Prostate gland (tissue), 2 donors: Measurements from ENCODE around the gene STX1A. TPM values are rescaled to one million over a fixed set of nuclear protein-coding genes. Genes with fewer than 3 reads are reported as not detected.
A peak's percentile ranks its signal among the peaks of the same experiment; 100 is the strongest.
"Not testable (repeated sequence)": the region's sequence is repeated elsewhere in the genome, so short reads cannot be mapped to it uniquely, and the experiment has no call there.

Source experiments
- DNase-seq: peaks from one replicate; pipeline ENCODE4 v3.0.0-alpha.2; 2019; ENCODE audit warnings: low spot score
- H3K27ac ChIP-seq, 2 donors: fragments of 200-600 bp; sonication (generic); 2 replicates each; pipeline ENCODE4 v1.5.1; 2017 to 2019
- H3K27me3 ChIP-seq: fragments of 200-600 bp; sonication (generic); replicated peaks from 2 replicates; pipeline ENCODE4 v1.5.1; 2019; ENCODE audit not compliant: insufficient read depth
- H3K36me3 ChIP-seq, 2 donors: fragments of 200-600 bp; sonication (generic); 1 replicate in 1 of 2; 2 replicates in 1 of 2; pipeline versions ENCODE4 v1.5.1 to v1.8.1; 2017 to 2019
- H3K4me1 ChIP-seq: fragments of 200-600 bp; sonication (generic); replicated peaks from 2 replicates; pipeline ENCODE4 v1.5.1; 2019
- H3K4me3 ChIP-seq, 2 donors: fragments of 200-600 bp; sonication (generic); 2 replicates each; pipeline ENCODE4 v1.5.1; 2017 to 2019
- H3K9me3 ChIP-seq: fragments of 200-600 bp; sonication (generic); 2 replicates; pipeline ENCODE4 v1.5.1; 2017
- POLR2A ChIP-seq: fragments of 450-650 bp; IDR thresholded peaks from one replicate; pipeline ENCODE4 v1.6.1; 2016; ENCODE audit warnings: antibody characterized with exemption, mild to moderate bottlenecking
- POLR2AphosphoS5 ChIP-seq: sonication (generic); formaldehyde crosslinking; IDR thresholded peaks from one replicate; pipeline ENCODE4 v1.6.1; 2017; ENCODE audit warnings: antibody characterized with exemption
- WGBS: methylation state at CpG from one replicate; pipeline ENCODE4 v1.1.5; 2018; 5-methylcytosine and 5-hydroxymethylcytosine counted together
- intact Hi-C: fragments of 100-400 bp; cut with DNase I; formaldehyde crosslinking; loops from one replicate; pipeline ENCODE4 v1.14.2; 2022
- total RNA-seq, 2 donors: library from RNA; depleted of rRNA; stranded (reverse); fragments of >200 nt; gene quantifications; one replicate each; pipeline ENCODE4 v1.1.0, GENCODE V29; 2016
- TF ChIP-seq, protein P1 (sequence below), 4 experiments: fragments of 200-600 bp in 2 of 4; fragments of 450-650 bp in 2 of 4; sonication (generic) in 2 of 4; IDR thresholded peaks; 1 replicate in 3 of 4; 2 replicates in 1 of 4; pipeline ENCODE4 v1.5.1; 2016 to 2019; ENCODE audit warnings: antibody characterized with exemption in 4 of 4, mild to moderate bottlenecking in 2 of 4, moderate library complexity in 2 of 4

The STX1A gene
- total RNA-seq, 2 donors from 2014 or later, result 6.8 to 15.3 TPM

DNA sequence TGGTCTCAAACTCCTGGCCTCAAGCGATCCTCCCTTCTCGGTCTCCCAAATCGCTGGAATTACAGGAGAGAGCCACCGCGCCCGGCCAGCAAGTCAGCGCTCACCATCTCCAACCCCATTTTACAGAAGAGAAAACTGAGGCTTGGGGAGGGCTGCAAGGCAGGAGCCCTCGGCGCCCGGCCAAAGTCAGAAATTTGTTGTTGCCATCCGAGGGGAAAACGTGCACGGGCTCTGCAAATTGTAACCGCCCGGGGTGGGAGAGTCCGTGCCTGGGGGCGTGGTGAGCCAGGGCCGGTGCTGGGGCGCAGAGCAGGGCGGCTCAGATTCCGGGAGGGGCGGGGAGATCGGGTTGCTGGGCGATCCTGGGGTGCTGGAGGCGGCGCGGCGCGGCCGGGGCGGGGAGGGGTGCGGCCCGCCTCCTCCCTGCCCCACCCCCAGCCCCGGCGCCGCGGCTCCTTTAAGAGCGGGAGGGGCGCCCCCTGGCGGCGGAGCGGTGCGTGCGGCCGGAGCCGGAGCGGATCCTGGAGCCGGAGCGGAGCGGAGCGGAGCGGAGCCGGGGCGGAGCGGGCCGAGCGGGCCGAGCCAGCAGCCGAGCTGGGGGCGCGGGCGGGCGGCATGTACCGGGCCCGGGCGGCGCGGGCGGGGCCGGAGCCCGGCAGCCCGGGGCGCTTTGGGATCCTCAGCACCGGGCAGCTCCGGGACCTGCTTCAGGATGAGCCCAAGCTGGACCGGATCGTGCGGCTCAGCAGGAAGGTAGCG lies 51.9 kb downstream of the STX1A start, which contains the start of gene VPS37D:
TSS of gene VPS37D (plus strand) at position 488 of the 759 bp plus-strand sequence. CDS start at position 616, 128 bp downstream.
- no peaks in the 10 kb centered on the region for H3K27me3 ChIP-seq
- TF ChIP-seq, protein P1, sequence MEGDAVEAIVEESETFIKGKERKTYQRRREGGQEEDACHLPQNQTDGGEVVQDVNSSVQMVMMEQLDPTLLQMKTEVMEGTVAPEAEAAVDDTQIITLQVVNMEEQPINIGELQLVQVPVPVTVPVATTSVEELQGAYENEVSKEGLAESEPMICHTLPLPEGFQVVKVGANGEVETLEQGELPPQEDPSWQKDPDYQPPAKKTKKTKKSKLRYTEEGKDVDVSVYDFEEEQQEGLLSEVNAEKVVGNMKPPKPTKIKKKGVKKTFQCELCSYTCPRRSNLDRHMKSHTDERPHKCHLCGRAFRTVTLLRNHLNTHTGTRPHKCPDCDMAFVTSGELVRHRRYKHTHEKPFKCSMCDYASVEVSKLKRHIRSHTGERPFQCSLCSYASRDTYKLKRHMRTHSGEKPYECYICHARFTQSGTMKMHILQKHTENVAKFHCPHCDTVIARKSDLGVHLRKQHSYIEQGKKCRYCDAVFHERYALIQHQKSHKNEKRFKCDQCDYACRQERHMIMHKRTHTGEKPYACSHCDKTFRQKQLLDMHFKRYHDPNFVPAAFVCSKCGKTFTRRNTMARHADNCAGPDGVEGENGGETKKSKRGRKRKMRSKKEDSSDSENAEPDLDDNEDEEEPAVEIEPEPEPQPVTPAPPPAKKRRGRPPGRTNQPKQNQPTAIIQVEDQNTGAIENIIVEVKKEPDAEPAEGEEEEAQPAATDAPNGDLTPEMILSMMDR (IDR thresholded peaks at IDR 0.05), result peak; percentile 88 to 97 (median 92)
- TF ChIP-seq POLR2AphosphoS5, result peak; percentile 36
- peak; percentile 35 for TF ChIP-seq POLR2A
- intact Hi-C loops, result no loop called here
- WGBS, result 3% methylated on average over 60 of the region's 79 CpGs
- peak within 1 kb of the TSS in 1 of 2 donors; percentile 24 for H3K27ac ChIP-seq
- H3K36me3 ChIP-seq, result no peaks in the 10 kb centered on the region
- peaks cover 8% of the 10 kb centered on the region for H3K4me1 ChIP-seq
- H3K4me3 ChIP-seq, result peak within 1 kb of the TSS; percentile 66 to 81
- DNase-seq, result peak; percentile 87
- no peaks in the 10 kb centered on the region for H3K9me3 ChIP-seq

DNA sequence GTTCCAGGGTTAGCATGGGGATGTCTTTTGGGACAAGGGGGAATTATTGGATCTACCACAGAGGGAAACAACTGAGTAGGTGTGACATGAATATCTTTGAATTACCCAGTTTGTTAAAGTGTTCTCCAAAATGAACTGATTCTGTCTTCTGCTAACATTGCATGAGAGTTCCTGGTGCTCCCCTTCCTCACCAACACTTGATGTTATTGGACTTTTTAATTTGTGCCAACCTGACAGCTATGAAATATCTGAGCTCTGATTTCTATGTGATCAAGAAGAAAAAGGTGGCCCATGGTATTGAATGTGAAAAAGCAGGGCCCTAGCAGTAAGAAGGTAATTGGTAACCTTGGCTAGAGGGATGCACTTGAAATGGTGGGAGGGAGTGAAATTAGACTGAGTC lies 56.4 kb downstream of the STX1A start:
- Histone ChIP-seq H3K36me3 (no peaks in the 10 kb centered on the region), H3K27ac (no peak overlapping the region), H3K4me1 (no peaks in the 10 kb centered on the region), H3K27me3 (no peaks in the 10 kb centered on the region), H3K9me3 (no peaks in the 10 kb centered on the region), H3K4me3 (no peak overlapping the region)
- intact Hi-C loops, result no loop called here
- no peak for DNase-seq
- TF ChIP-seq, protein P1 (IDR thresholded peaks at IDR 0.05), result no peak
- TF ChIP-seq POLR2AphosphoS5 (no peak), POLR2A (no peak)

- WGBS, result 52% methylated on average over 4 of the region's 4 CpGs
- DNase-seq, H3K4me3 ChIP-seq, H3K4me1 ChIP-seq, H3K36me3 ChIP-seq, H3K27ac ChIP-seq, intact Hi-C loops, H3K9me3 ChIP-seq, H3K27me3 ChIP-seq: not testable (repeated sequence)
Observed at GRCh38 chr7:73660594-73660993, 58.9 kb downstream of the STX1A start.

GRCh38 chr7:73659983-73660382 lies 59.5 kb downstream of the STX1A start:
- no peak overlapping the region for H3K27ac ChIP-seq
- no peaks in the 10 kb centered on the region for H3K36me3 ChIP-seq
- no peak for TF ChIP-seq POLR2A
- TF ChIP-seq POLR2AphosphoS5, result no peak
- TF ChIP-seq, protein P1 (IDR thresholded peaks at IDR 0.05), result no peak
- H3K27me3 ChIP-seq, result no peaks in the 10 kb centered on the region
- 64% methylated on average over 8 of the region's 8 CpGs for WGBS
- H3K4me3 ChIP-seq, result no peak overlapping the region
- intact Hi-C loops, result no loop called here
- no peaks in the 10 kb centered on the region for H3K4me1 ChIP-seq
- DNase-seq, result no peak
- H3K9me3 ChIP-seq, result no peaks in the 10 kb centered on the region

DNA sequence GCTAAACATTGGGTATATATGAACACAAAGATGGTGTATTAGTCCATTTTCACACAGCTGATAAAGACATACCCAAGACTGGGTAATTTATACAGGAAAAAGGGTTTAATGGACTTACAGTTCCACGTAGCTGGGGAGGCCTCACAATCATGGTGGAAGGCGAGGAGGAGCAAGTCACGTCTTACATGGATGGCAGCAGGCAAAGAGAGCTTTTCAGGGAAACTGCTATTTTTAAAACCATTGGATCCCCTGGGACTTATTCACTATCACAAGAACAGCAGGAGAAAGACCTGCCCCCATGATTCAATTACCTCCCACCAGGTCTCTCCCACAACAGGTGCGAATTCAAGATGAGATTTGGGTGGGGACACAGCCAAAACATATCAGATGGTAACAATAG lies 64.2 kb downstream of the STX1A start:
- H3K27me3 ChIP-seq, intact Hi-C loops: not testable (repeated sequence)
- WGBS, result 90% methylated on average over 4 of the region's 4 CpGs

DNA sequence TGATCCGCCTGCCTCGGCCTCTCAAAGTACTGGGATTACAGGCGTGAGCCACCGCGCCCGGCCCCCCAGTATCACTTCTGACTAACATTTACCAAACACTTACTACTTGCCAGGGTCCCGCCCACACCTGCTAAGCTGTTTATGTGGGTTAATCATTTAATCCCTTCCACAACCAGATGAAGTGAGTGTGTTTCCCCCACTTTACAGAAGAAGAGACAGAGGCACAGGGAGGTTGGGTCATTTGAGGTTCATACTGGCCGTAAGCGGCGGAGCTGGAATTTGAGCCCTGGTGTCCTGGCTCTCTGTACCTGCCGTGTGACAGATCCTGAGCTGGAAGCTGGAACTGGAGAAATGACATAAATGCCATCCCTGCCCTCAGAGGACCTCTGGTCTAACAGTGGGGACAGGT lies 66.9 kb downstream of the STX1A start:
- H3K4me3 ChIP-seq, result no peak overlapping the region
- TF ChIP-seq POLR2AphosphoS5 (no peak), POLR2A (no peak)
- TF ChIP-seq, protein P1 (IDR thresholded peaks at IDR 0.05), result no peak
- DNase-seq, result no peak
- H3K36me3 ChIP-seq, result no peaks in the 10 kb centered on the region
- no peak overlapping the region for H3K27ac ChIP-seq
- no peaks in the 10 kb centered on the region for H3K4me1 ChIP-seq
- 65% methylated on average over 11 of the region's 11 CpGs for WGBS
- H3K9me3 ChIP-seq, result no peaks in the 10 kb centered on the region
- H3K27me3 ChIP-seq, result no peaks in the 10 kb centered on the region
- intact Hi-C loops, result no loop called here

More for the DNA sequence above, 64.2 kb downstream of the STX1A start:
- H3K27ac ChIP-seq, H3K9me3 ChIP-seq, DNase-seq, H3K4me1 ChIP-seq, H3K36me3 ChIP-seq, H3K4me3 ChIP-seq: not testable (repeated sequence)
